Adrenal gland (tissue), 12 donors: Measurements from ENCODE around the gene GRM5. TPM values are rescaled to one million over a fixed set of nuclear protein-coding genes. Genes with fewer than 3 reads are reported as not detected.

Experiments used
- DNase-seq, 7 donors: peaks; one replicate each; pipeline ENCODE4 v3.0.0-alpha.2; 2019 to 2020
- H3K27ac ChIP-seq, 5 donors: fragments of 200-600 bp; sonication (generic) in 4 of 5; 1 replicate in 3 of 5; 2 replicates in 2 of 5; pipeline versions ENCODE4 v1.5.1 to v1.8.0; 2016 to 2020; ENCODE audit warnings: mild to moderate bottlenecking in 1 of 5
- H3K27me3 ChIP-seq: fragments of 200-600 bp; 2 replicates; pipeline ENCODE4 v1.8.0; 2021
- H3K36me3 ChIP-seq, 2 donors: fragments of 200-600 bp; replicated peaks in 1 of 2; 1 replicate in 1 of 2; 2 replicates in 1 of 2; pipeline versions ENCODE4 v1.5.1 to v1.8.0; 2018 to 2022
- H3K4me1 ChIP-seq, 2 donors: fragments of 200-600 bp; replicated peaks in 1 of 2; 1 replicate in 1 of 2; 2 replicates in 1 of 2; pipeline versions ENCODE4 v1.5.1 to v1.8.0; 2018 to 2021
- H3K4me3 ChIP-seq, 4 donors: fragments of 200-600 bp; sonication (generic) in 3 of 4; one replicate each; pipeline ENCODE4 v1.5.1; 2016 to 2018
- H3K9me3 ChIP-seq, 3 donors: fragments of 200-600 bp; sonication (generic) in 1 of 3; replicated peaks in 1 of 3; 1 replicate in 2 of 3; 2 replicates in 1 of 3; pipeline versions ENCODE4 v1.5.1 to v1.8.0; 2016 to 2021
- POLR2A ChIP-seq, 2 donors: fragments of 450-650 bp; IDR thresholded peaks; one replicate each; pipeline ENCODE4 v1.6.1; 2017; ENCODE audit warnings: antibody characterized with exemption in 2 of 2, mild to moderate bottlenecking in 2 of 2, moderate library complexity in 1 of 2
- WGBS, 4 donors: extraction: QIAGEN DNeasy Blood & Tissue Kit in 2 of 4; methylation state at CpG; one replicate each; pipeline versions ENCODE4 v1.1.5 to v1.1.7; 2013 to 2017; 5-methylcytosine and 5-hydroxymethylcytosine counted together
- intact Hi-C, 2 donors: fragments of 100-400 bp; cut with DNase I; formaldehyde crosslinking; loops; one replicate each; pipeline versions ENCODE4 v1.14.1 to v1.15.0; 2022 to 2023
- polyA plus RNA-seq, 3 donors: library from polyadenylated mRNA; stranded (reverse); fragments of 200-250 nt in 2 of 3; fragments of 350-450 nt in 1 of 3; fragmentation: Illumina TruSeq in 1 of 3; extraction: RNeasy Lipid Tissue Mini Kit (QIAGEN cat#74804) in 1 of 3; gene quantifications; one replicate each; pipeline ENCODE4 v1.2.3, GENCODE V29; 2013 to 2014
- total RNA-seq, 9 donors: library from RNA; depleted of rRNA in 4 of 9; stranded (reverse); fragments of >200 nt in 4 of 9; fragments of 120-200 nt in 1 of 9; fragmentation: NEBNext Ultra II Directional in 1 of 9; extraction: Animal tissue kit (Norgen Biotek cat#: 25700) in 1 of 9; gene quantifications; one replicate each; pipeline versions ENCODE4 v1.1.0 to v1.2.4, GENCODE V29; 2013 to 2023
- TF ChIP-seq, protein P1 (sequence below), 6 experiments: fragments of 450-650 bp in 4 of 6; fragments of 200-600 bp in 2 of 6; sonication (generic) in 1 of 6; IDR thresholded peaks; 1 replicate in 5 of 6; 2 replicates in 1 of 6; pipeline versions ENCODE4 v1.5.1 to v1.8.0; 2016 to 2021; ENCODE audit warnings: antibody characterized with exemption in 6 of 6, mild to moderate bottlenecking in 2 of 6, moderate library complexity in 1 of 6
- donor health status: healthy with polysubstance abuse.
- donor health status: Bipolar disorder and iron deficiency.
- donor health status: DM: yes; HTN: yes; CAD: no.
- donor health status: DM: no; HTN: no; CAD: no.
- donor health status: DM: no; HTN: no; CAD: no.
- donor health status: DM: yes; HTN: yes; CAD: no.

The GRM5 gene
- total and polyA plus RNA-seq, 12 donors: under 0.01 to 0.33 (median 0.17) TPM; not detected in 8

- no peaks in the 10 kb centered on the region for H3K36me3 ChIP-seq
- no peak for DNase-seq
- intact Hi-C loops: no loop called here
- no peaks in the 10 kb centered on the region for H3K4me1 ChIP-seq
- TF ChIP-seq POLR2A (IDR thresholded peaks at IDR 0.05): no peak
- TF ChIP-seq, protein P1, sequence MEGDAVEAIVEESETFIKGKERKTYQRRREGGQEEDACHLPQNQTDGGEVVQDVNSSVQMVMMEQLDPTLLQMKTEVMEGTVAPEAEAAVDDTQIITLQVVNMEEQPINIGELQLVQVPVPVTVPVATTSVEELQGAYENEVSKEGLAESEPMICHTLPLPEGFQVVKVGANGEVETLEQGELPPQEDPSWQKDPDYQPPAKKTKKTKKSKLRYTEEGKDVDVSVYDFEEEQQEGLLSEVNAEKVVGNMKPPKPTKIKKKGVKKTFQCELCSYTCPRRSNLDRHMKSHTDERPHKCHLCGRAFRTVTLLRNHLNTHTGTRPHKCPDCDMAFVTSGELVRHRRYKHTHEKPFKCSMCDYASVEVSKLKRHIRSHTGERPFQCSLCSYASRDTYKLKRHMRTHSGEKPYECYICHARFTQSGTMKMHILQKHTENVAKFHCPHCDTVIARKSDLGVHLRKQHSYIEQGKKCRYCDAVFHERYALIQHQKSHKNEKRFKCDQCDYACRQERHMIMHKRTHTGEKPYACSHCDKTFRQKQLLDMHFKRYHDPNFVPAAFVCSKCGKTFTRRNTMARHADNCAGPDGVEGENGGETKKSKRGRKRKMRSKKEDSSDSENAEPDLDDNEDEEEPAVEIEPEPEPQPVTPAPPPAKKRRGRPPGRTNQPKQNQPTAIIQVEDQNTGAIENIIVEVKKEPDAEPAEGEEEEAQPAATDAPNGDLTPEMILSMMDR (IDR thresholded peaks at IDR 0.05): no peak
- no peak overlapping the region for H3K4me3 ChIP-seq
- H3K27me3 ChIP-seq: no peaks in the 10 kb centered on the region
- 38 to 59% (median 48%) methylated on average over 1 of the region's 1 CpG for WGBS, 4 donors
- H3K27ac ChIP-seq: no peak overlapping the region
- no peaks in the 10 kb centered on the region for H3K9me3 ChIP-seq
Observed at GRCh38 chr11:88806410-88806809, 259.4 kb downstream of the GRM5 start.

- TF ChIP-seq POLR2A (IDR thresholded peaks at IDR 0.05): no peak
- TF ChIP-seq, protein P1 (IDR thresholded peaks at IDR 0.05): no peak
- Histone ChIP-seq H3K4me3 (no peak overlapping the region), H3K4me1 (no peaks in the 10 kb centered on the region), H3K9me3 (no peaks in the 10 kb centered on the region), H3K36me3 (no peaks in the 10 kb centered on the region), H3K27me3 (no peaks in the 10 kb centered on the region), H3K27ac (no peak overlapping the region)
- intact Hi-C loops: no loop called here
- no peak for DNase-seq
- 74 to 77% (median 75%) methylated on average over 2 of the region's 2 CpGs for WGBS, 4 donors
Observed at GRCh38 chr11:88801484-88802123, 264.2 kb downstream of the GRM5 start.

DNA sequence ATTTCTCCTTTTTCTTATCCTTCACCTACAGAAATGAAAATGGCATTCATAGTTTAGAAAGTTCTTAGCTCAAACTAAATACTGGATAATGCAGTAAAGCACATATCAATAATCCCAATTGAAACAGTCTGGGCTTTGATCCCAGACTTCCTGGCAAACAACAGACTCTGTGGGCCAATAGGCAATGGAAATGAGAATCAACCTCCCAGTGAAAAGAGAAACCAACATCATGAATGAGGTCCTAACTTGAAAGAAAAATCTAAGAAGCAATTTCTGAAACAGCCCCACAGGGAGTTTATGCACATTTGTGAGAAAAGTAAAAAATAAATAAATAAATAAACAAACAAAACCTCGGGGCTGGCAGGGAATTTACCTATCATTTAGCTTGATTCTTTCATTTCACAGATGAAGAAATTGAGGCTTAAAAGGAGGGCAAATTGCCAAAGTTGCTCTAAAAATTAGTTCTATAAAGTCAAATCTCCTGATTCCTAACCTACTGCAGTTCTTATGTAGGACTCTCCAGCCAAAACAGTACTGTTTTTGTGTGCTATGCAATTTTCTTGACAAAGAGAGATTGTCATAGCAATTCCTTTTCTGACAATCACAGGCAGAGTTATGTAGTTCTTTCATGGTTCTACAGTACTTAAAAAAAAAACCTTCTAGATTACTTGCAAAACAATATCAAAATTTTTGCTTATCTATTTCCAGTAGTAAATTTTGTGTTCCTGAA lies 265.8 kb downstream of the GRM5 start:
- H3K4me3 ChIP-seq: no peak overlapping the region
- no peaks in the 10 kb centered on the region for H3K9me3 ChIP-seq
- 32 to 55% (median 46%) methylated on average over 1 of the region's 1 CpG for WGBS, 4 donors
- H3K27me3 ChIP-seq: no peaks in the 10 kb centered on the region
- no peak for TF ChIP-seq POLR2A (IDR thresholded peaks at IDR 0.05)
- TF ChIP-seq, protein P1 (IDR thresholded peaks at IDR 0.05): no peak
- intact Hi-C loops: no loop called here
- no peaks in the 10 kb centered on the region for H3K36me3 ChIP-seq
- H3K4me1 ChIP-seq: no peaks in the 10 kb centered on the region
- no peak overlapping the region for H3K27ac ChIP-seq
- no peak for DNase-seq

GRCh38 chr11:88790182-88790581 lies 275.6 kb downstream of the GRM5 start:
- no peak for TF ChIP-seq POLR2A (IDR thresholded peaks at IDR 0.05)
- TF ChIP-seq, protein P1 (IDR thresholded peaks at IDR 0.05): no peak
- Histone ChIP-seq H3K27ac (no peak overlapping the region), H3K4me1 (no peaks in the 10 kb centered on the region), H3K36me3 (no peaks in the 10 kb centered on the region), H3K9me3 (no peaks in the 10 kb centered on the region), H3K27me3 (no peaks in the 10 kb centered on the region), H3K4me3 (no peak overlapping the region)
- no peak for DNase-seq
- intact Hi-C loops: no loop called here
